Cerebellar cortex (tissue), 1 donor: ENCODE data around the gene CD59.

Experiments used
- DNase-seq: peaks from one replicate; pipeline ENCODE4 v3.0.0-alpha.2; 2015; ENCODE audit warnings: low spot score

CD59 gene

GRCh38 chr11:33736148-33736812 lies at the start of gene CD59:
Gene CD59 (minus strand): TSS chr11:33736423. CDS start chr11:33722445, 13,978 bp downstream.
- DNase-seq: peak; percentile 95

GRCh38 chr11:33785609-33786008 lies 49.4 kb upstream of the CD59 start:
- no peak for DNase-seq

GRCh38 chr11:33779849-33780528 lies 43.8 kb upstream of the CD59 start:
- DNase-seq: no peak

GRCh38 chr11:33778675-33779074 lies 42.5 kb upstream of the CD59 start:
- peak; percentile 88 for DNase-seq

GRCh38 chr11:33777906-33778305 lies 41.7 kb upstream of the CD59 start:
- DNase-seq: peak; percentile 15

- DNase-seq: no peak
These were observed 39.7 kb upstream of the CD59 start for GRCh38 chr11:33775832-33776470.

GRCh38 chr11:33775467-33775807 lies 39.2 kb upstream of the CD59 start:
- no peak for DNase-seq

GRCh38 chr11:33774736-33775466 lies 38.7 kb upstream of the CD59 start:
- DNase-seq: peak; percentile 60

- DNase-seq: peak; percentile 90
These were observed 37.9 kb upstream of the CD59 start, which contains the start of gene FBXO3 for GRCh38 chr11:33773987-33774735. Gene FBXO3 (minus strand): TSS chr11:33774520. CDS start chr11:33774497, 23 bp downstream.

GRCh38 chr11:33773404-33773986 lies 37.3 kb upstream of the CD59 start:
- peak; percentile 19 for DNase-seq

GRCh38 chr11:33772870-33773269 lies 36.6 kb upstream of the CD59 start:
- no peak for DNase-seq

GRCh38 chr11:33772300-33772699 lies 36.1 kb upstream of the CD59 start:
- DNase-seq: no peak

- DNase-seq: no peak
These were observed 34.0 kb upstream of the CD59 start for GRCh38 chr11:33770236-33770635.

- DNase-seq: no peak
These were observed 33.3 kb upstream of the CD59 start for GRCh38 chr11:33769542-33769941.

GRCh38 chr11:33767624-33768023 lies 31.4 kb upstream of the CD59 start:
- DNase-seq: no peak

GRCh38 chr11:33766085-33766484 lies 29.9 kb upstream of the CD59 start:
- no peak for DNase-seq

GRCh38 chr11:33761471-33761870 lies 25.2 kb upstream of the CD59 start:
- DNase-seq: no peak

- no peak for DNase-seq
These were observed 17.2 kb upstream of the CD59 start for GRCh38 chr11:33753304-33753967.

GRCh38 chr11:33751878-33752277 lies 15.7 kb upstream of the CD59 start:
- DNase-seq: peak; percentile 47

GRCh38 chr11:33747979-33748378 lies 11.8 kb upstream of the CD59 start:
- DNase-seq: no peak

- DNase-seq: no peak
These were observed 7.1 kb upstream of the CD59 start for GRCh38 chr11:33743291-33743690.
